ENCODE measurements around the gene RNU1-4. TPM values are rescaled to one million over a fixed set of nuclear protein-coding genes. Genes with fewer than 3 reads are reported as not detected.
"Not testable (repeated sequence)": the region's sequence is repeated elsewhere in the genome, so short reads cannot be mapped to it uniquely, and the experiment has no call there.

RNU1-4 gene
- total and polyA plus RNA-seq, 4 experiments from 2014 or later, result 3,010 to 3,866 TPM; not detected in 2

GRCh38 chr1:16759041-16759493 is 18.8 kb downstream of the RNU1-4 start:
- H3K36me3 Mint-ChIP-seq; H3K9me3 Mint-ChIP-seq; H3K27ac ChIP-seq (ENCODE audit: low read depth, low read length); CTCF ChIA-PET (ENCODE audit: partially characterized antibody); H3K4me3 Mint-ChIP-seq; H3K4me1 ChIP-seq (ENCODE audit: insufficient read depth, low read length); H3K4me3 ChIP-seq (ENCODE audit: low read length in 2 of 2); H3K27me3 ChIP-seq (ENCODE audit: insufficient read depth, low read length); H3K4me1 Mint-ChIP-seq; H3K36me3 ChIP-seq (ENCODE audit: insufficient read depth, low read length); H3K27ac Mint-ChIP-seq; intact Hi-C loops (cut with micrococcal nuclease); POLR2A ChIA-PET (ENCODE audit: partially characterized antibody); H3K9me3 ChIP-seq (ENCODE audit: control insufficient read depth in 1 of 2, low read length in 2 of 2); H3K27me3 Mint-ChIP-seq: not testable (repeated sequence)
- DNase-seq, result peak in 1 of 5 donors; percentile 22

GRCh38 chr1:16759650-16760455 is 19.5 kb downstream of the RNU1-4 start:
- H3K27me3 ChIP-seq (ENCODE audit: insufficient read depth, low read length); H3K27me3 Mint-ChIP-seq; H3K9me3 Mint-ChIP-seq; H3K4me1 ChIP-seq (ENCODE audit: insufficient read depth, low read length); intact Hi-C loops (cut with micrococcal nuclease); H3K27ac Mint-ChIP-seq; DNase-seq; H3K4me3 ChIP-seq (ENCODE audit: low read length in 2 of 2); H3K36me3 ChIP-seq (ENCODE audit: insufficient read depth, low read length); H3K9me3 ChIP-seq (ENCODE audit: control insufficient read depth in 1 of 2, low read length in 2 of 2); H3K4me1 Mint-ChIP-seq; H3K36me3 Mint-ChIP-seq; POLR2A ChIA-PET (ENCODE audit: partially characterized antibody); CTCF ChIA-PET (ENCODE audit: partially characterized antibody); H3K4me3 Mint-ChIP-seq; H3K27ac ChIP-seq (ENCODE audit: low read depth, low read length): not testable (repeated sequence)

GRCh38 chr1:16760456-16760765 is 20.1 kb downstream of the RNU1-4 start:
- peak in 1 of 5 donors; percentile 25 for DNase-seq
- intact Hi-C loops (cut with micrococcal nuclease); H3K36me3 ChIP-seq (ENCODE audit: insufficient read depth, low read length); H3K4me3 ChIP-seq (ENCODE audit: low read length in 2 of 2); H3K27ac Mint-ChIP-seq; H3K4me1 ChIP-seq (ENCODE audit: insufficient read depth, low read length); POLR2A ChIA-PET (ENCODE audit: partially characterized antibody); H3K36me3 Mint-ChIP-seq; H3K27me3 Mint-ChIP-seq; H3K27ac ChIP-seq (ENCODE audit: low read depth, low read length); CTCF ChIA-PET (ENCODE audit: partially characterized antibody); H3K4me1 Mint-ChIP-seq; H3K4me3 Mint-ChIP-seq; H3K9me3 ChIP-seq (ENCODE audit: control insufficient read depth in 1 of 2, low read length in 2 of 2); H3K9me3 Mint-ChIP-seq; H3K27me3 ChIP-seq (ENCODE audit: insufficient read depth, low read length): not testable (repeated sequence)

DNA sequence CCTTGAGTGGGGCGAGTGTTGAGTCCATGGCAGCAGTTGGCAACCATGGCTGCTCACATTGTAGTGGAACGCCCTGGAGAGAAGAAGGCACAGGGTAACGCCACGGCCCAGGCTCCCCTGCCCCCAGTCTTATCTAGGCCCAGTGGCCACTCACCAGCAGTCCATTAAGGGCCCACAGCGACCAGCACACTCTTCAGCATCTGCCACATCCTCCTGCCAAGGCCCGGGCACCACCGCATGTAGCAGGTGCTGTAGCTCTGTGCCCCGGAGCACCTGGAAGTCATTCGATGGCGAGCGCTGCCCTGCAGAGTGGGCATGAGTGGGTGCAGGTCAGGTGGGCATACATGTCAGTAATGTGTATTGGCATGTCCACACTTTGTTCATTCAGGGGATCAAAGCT is 20.5 kb downstream of the RNU1-4 start:
- H3K4me1 ChIP-seq (ENCODE audit: insufficient read depth, low read length); H3K36me3 ChIP-seq (ENCODE audit: insufficient read depth, low read length); intact Hi-C loops (cut with micrococcal nuclease); H3K27ac ChIP-seq (ENCODE audit: low read depth, low read length); H3K9me3 Mint-ChIP-seq; H3K9me3 ChIP-seq (ENCODE audit: control insufficient read depth in 1 of 2, low read length in 2 of 2); H3K36me3 Mint-ChIP-seq; H3K4me3 ChIP-seq (ENCODE audit: low read length in 2 of 2); H3K27me3 Mint-ChIP-seq; CTCF ChIA-PET (ENCODE audit: partially characterized antibody); H3K27me3 ChIP-seq (ENCODE audit: insufficient read depth, low read length); H3K4me1 Mint-ChIP-seq; POLR2A ChIA-PET (ENCODE audit: partially characterized antibody); H3K27ac Mint-ChIP-seq: not testable (repeated sequence)
- peak in 1 of 5 donors; percentile 27 for DNase-seq
- peak overlapping the region in 1 of 8 donors; percentile 39 for H3K4me3 Mint-ChIP-seq

DNA sequence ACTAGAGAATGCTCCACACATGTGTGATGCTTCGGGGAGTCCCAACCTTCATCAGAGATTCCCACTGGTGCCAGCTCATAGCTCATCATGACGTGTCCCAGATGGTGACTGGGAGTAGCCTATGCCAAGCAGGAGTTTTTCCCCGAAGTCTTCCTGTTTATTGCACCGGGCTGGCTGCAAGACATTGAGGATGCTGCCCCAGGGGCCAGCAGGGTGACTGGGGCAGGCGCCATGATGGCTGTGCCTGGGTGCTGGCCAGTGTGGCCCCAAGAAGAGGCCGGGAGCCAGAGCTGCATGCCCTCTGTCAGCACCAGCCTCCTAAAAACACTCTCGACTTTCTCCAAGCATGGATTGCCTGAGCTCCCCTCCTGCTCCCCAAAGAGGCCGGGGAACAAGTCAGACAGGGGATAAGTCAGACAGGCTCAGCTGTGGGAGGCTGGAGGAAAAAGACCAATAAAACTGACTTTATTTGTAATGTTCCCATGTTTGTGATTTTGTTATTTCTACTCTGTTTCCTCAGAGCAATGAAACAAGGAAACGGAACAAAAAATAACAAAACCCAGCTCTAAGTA is 24.0 kb downstream of the RNU1-4 start:
- H3K36me3 ChIP-seq (ENCODE audit: insufficient read depth, low read length); H3K4me3 Mint-ChIP-seq; H3K36me3 Mint-ChIP-seq; intact Hi-C loops (cut with micrococcal nuclease); H3K4me1 Mint-ChIP-seq; H3K27ac ChIP-seq (ENCODE audit: low read depth, low read length); H3K27me3 ChIP-seq (ENCODE audit: insufficient read depth, low read length); POLR2A ChIA-PET (ENCODE audit: partially characterized antibody); DNase-seq; H3K4me1 ChIP-seq (ENCODE audit: insufficient read depth, low read length); H3K9me3 Mint-ChIP-seq; H3K27ac Mint-ChIP-seq; CTCF ChIA-PET (ENCODE audit: partially characterized antibody); H3K9me3 ChIP-seq (ENCODE audit: control insufficient read depth in 1 of 2, low read length in 2 of 2); H3K4me3 ChIP-seq (ENCODE audit: low read length in 2 of 2): not testable (repeated sequence)
- peaks cover 6 to 15% of the 10 kb centered on the region in 2 donors for H3K27me3 Mint-ChIP-seq

DNA sequence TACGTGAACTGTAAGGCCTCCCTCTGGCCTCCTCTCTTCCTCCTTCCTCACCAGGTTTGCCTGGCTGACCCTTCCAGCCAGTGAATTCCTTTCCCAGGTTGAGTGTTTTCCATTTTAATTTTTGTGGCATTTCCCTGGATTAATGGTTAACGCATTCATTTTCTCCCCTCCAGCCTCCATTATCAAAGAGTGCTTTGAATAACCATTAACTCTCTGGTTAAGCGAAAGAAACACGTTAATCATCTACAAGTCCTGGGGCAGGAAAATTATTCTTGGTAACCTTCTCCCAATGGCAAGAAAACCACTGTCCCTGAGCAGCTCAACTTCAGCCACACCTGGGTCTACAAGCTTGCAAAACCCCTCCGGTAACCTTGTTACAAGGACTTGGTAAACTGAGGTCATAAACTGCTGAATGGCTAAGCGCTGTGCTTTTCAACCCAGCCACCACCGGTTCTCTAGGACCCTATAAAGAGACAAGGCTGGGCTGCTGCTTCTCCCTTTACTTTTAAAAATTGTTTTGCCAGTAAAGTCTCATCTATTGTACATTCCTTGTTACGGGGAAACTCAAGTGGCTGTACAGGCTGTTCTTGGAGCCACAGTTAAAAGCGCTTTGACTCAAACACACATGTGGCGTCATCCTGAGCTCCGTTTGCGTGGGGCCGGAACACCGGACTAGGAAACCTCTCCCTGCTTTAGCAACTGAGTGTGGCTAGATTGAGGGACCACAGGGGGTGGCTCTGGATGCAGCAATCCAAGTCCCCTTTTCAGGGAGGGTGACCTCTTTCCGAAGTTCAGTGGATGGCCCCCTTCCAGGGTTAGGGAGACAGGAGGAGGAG is 24.7 kb downstream of the RNU1-4 start:
- DNase-seq; H3K4me1 ChIP-seq (ENCODE audit: insufficient read depth, low read length); H3K4me3 ChIP-seq (ENCODE audit: low read length in 2 of 2); H3K27ac ChIP-seq (ENCODE audit: low read depth, low read length); H3K36me3 ChIP-seq (ENCODE audit: insufficient read depth, low read length); H3K36me3 Mint-ChIP-seq; H3K4me1 Mint-ChIP-seq; H3K4me3 Mint-ChIP-seq; POLR2A ChIA-PET (ENCODE audit: partially characterized antibody); H3K9me3 ChIP-seq (ENCODE audit: control insufficient read depth in 1 of 2, low read length in 2 of 2); CTCF ChIA-PET (ENCODE audit: partially characterized antibody); H3K9me3 Mint-ChIP-seq; H3K27ac Mint-ChIP-seq; intact Hi-C loops (cut with micrococcal nuclease); H3K27me3 ChIP-seq (ENCODE audit: insufficient read depth, low read length): not testable (repeated sequence)
- H3K27me3 Mint-ChIP-seq, result peaks cover 6 to 16% of the 10 kb centered on the region in 2 donors

DNA sequence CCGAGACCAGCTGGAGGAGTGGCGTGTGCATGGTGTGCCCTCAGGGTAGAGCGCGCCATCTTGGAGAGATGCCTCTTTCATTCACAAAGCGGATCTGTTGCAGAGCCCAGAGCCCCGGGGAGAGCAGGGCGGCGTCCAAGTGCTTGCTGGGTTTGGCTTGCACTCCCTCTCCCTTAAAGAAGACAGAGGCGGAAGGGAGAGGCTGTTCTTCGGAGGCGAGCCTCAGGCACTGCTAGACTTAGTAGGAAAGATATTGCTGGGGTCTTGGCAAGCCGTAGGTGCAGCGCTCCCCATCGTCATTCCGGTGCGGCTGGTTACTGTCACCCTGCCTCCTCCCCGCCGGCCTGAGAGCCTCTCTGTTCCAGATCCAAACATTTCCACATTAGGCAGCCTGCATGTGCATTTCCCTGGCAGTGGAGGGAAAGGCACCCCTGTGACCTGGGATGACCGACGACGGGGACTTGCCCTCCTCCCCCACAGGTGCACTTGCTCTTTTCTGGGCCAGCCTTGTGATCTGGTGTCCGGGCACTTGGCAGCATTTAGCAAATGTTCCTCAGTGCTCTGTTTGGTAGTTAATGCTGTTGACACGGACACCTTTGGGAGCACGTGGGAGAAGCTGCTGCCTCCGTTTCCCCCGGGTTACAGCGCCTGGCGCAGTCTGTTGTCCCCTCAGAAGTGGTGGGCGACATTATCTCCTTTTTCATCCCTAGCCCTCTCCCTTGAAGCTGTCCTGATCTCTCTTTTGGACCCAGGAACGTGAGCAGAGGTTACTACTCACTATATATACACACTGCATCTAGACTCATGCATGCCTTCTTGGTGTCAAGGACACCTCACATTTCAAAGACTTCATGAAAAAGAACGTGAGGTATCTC is 25.7 kb downstream of the RNU1-4 start:
- POLR2A ChIA-PET (ENCODE audit: partially characterized antibody); H3K27ac ChIP-seq (ENCODE audit: low read depth, low read length); H3K9me3 Mint-ChIP-seq; H3K4me1 Mint-ChIP-seq; H3K27me3 ChIP-seq (ENCODE audit: insufficient read depth, low read length); H3K4me3 ChIP-seq (ENCODE audit: low read length in 2 of 2); H3K4me3 Mint-ChIP-seq; H3K36me3 ChIP-seq (ENCODE audit: insufficient read depth, low read length); H3K4me1 ChIP-seq (ENCODE audit: insufficient read depth, low read length); H3K36me3 Mint-ChIP-seq; H3K9me3 ChIP-seq (ENCODE audit: control insufficient read depth in 1 of 2, low read length in 2 of 2); intact Hi-C loops (cut with micrococcal nuclease); DNase-seq; H3K27ac Mint-ChIP-seq; CTCF ChIA-PET (ENCODE audit: partially characterized antibody): not testable (repeated sequence)
- H3K27me3 Mint-ChIP-seq, result peaks cover 6 to 18% of the 10 kb centered on the region in 2 donors
